Smooth muscle cell (in vitro differentiated cells): ENCODE results near the gene ANKS1B. TPM values are rescaled to one million over a fixed set of nuclear protein-coding genes. Genes with fewer than 3 reads are reported as not detected.

Source experiments
- DNase-seq: peaks from one replicate; lab custom pipeline; 2025; ENCODE audit not compliant: unreplicated experiment; lab: John Stamatoyannopoulos, UW
- H2AFZ ChIP-seq: fragments of 200-600 bp; sonication (generic); 2 replicates; pipeline ENCODE4 v1.6.0; 2016; ENCODE audit warnings: antibody characterized with exemption, low read depth, mild to moderate bottlenecking
- H3F3A ChIP-seq: fragments of 200-600 bp; sonication (generic); 2 replicates; pipeline ENCODE4 v1.6.0; 2017; ENCODE audit warnings: antibody characterized with exemption, low read depth
- H3K27ac ChIP-seq: fragments of 200-600 bp; sonication (generic); 2 replicates; pipeline ENCODE4 v1.5.1; 2016; ENCODE audit warnings: low read depth, mild to moderate bottlenecking
- H3K27me3 ChIP-seq: fragments of 200-600 bp; sonication (generic); 2 replicates; pipeline ENCODE4 v1.6.1; 2016; ENCODE audit warnings: low read depth, mild to moderate bottlenecking
- H3K36me3 ChIP-seq: fragments of 200-600 bp; sonication (generic); 2 replicates; pipeline ENCODE4 v1.5.1; 2016; ENCODE audit warnings: low read depth
- H3K4me1 ChIP-seq: fragments of 200-600 bp; sonication (generic); 2 replicates; pipeline ENCODE4 v1.5.1; 2016; ENCODE audit warnings: low read depth
- H3K4me2 ChIP-seq: fragments of 200-600 bp; sonication (generic); 2 replicates; pipeline ENCODE4 v1.6.0; 2016; ENCODE audit warnings: mild to moderate bottlenecking
- H3K4me3 ChIP-seq: fragments of 200-600 bp; sonication (generic); 2 replicates; pipeline ENCODE4 v1.5.1; 2016; ENCODE audit warnings: mild to moderate bottlenecking
- H3K79me2 ChIP-seq: fragments of 200-600 bp; sonication (generic); 2 replicates; pipeline ENCODE4 v1.6.0; 2016; ENCODE audit warnings: low read depth, mild to moderate bottlenecking
- H3K9ac ChIP-seq: fragments of 200-600 bp; sonication (generic); 2 replicates; pipeline ENCODE4 v1.6.0; 2016; ENCODE audit warnings: low read depth
- H3K9me3 ChIP-seq: fragments of 200-600 bp; sonication (generic); replicated peaks from 2 replicates; pipeline ENCODE4 v1.5.1; 2016; ENCODE audit warnings: low read depth
- H4K20me1 ChIP-seq: fragments of 200-600 bp; sonication (generic); 2 replicates; pipeline ENCODE4 v1.6.0; 2016; ENCODE audit warnings: low read depth
- CTCF ChIP-seq: fragments of 200-600 bp; sonication (generic); IDR thresholded peaks from 2 replicates; pipeline ENCODE4 v1.5.1; 2017; ENCODE audit warnings: borderline replicate concordance, mild to moderate bottlenecking, antibody characterized with exemption; ENCODE audit not compliant: insufficient read depth, poor library complexity, severe bottlenecking
- WGBS: methylation state at CpG from one replicate; pipeline ENCODE4 v1.1.7; 2016; ENCODE audit warnings: low lambda C conversion rate; 5-methylcytosine and 5-hydroxymethylcytosine counted together
- polyA plus RNA-seq: library from polyadenylated mRNA; unstranded; fragments of >200 nt; fragmentation: Nextera tagmentation; extraction: Ambion mirVana; gene quantifications from 2 replicates; pipeline ENCODE4 v1.2.1, GENCODE V29; 2016
- total RNA-seq: library from RNA; depleted of rRNA; stranded (reverse); fragments of >200 nt; gene quantifications from 2 replicates; pipeline ENCODE4 v1.2.3, GENCODE V29; 2014

Gene ANKS1B
- total and polyA plus RNA-seq, 2 experiments from 2014 or later: 0.47 to 7.3 TPM

DNA sequence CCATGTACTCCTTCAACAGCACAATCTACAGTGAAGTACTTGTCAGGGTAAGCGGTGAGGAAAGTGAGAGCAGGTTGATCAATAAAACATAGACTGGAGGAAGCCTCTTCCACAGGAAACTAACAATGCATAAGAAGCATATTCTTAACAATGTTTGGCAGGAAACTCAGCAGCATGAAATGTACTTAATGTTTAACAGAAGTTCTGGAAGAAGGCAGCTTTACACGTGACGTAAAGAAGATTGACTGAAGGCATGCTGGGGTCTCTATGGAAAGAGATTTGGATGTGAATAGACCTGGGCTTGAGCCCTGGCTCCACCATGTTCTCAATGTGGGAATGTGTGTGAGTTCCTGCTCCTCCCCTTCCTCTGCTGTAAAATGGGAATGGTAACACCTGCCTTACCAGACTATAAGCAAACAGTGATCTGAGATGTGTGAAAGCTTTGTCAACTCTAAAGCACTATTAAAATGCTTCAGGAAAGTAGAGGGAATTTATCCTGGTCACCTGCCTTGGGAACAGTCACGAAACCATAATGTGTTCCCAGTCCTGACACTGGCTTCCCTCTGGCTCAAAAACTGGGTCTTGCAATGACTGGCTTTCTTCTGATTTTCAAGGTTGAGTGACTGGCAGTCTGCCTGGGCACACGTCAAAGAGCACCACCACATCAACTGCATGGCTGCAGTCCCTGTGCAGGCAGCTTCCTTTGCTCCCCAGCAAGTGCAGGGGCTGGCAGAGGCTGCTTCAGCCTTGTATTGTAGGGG, 955.0 kb downstream of the ANKS1B start:
- Histone ChIP-seq H3K4me1 (no peaks in the 10 kb centered on the region), H3K79me2 (no peaks in the 10 kb centered on the region), H4K20me1 (no peaks in the 10 kb centered on the region), H3F3A (no peaks in the 10 kb centered on the region), H3K9me3 (no peaks in the 10 kb centered on the region), H3K9ac (no peak overlapping the region), H3K27ac (no peak overlapping the region), H3K4me2 (no peak overlapping the region), H3K4me3 (no peak overlapping the region), H3K27me3 (no peaks in the 10 kb centered on the region), H2AFZ (no peak overlapping the region), H3K36me3 (no peaks in the 10 kb centered on the region)
- 87% methylated on average over 5 of the region's 5 CpGs for WGBS
- no peak for DNase-seq
- no peak for TF ChIP-seq CTCF

- no peak for DNase-seq
- no peak overlapping the region for H3K4me2 ChIP-seq
- H3K79me2 ChIP-seq: no peaks in the 10 kb centered on the region
- H3K27me3 ChIP-seq: no peaks in the 10 kb centered on the region
- H4K20me1 ChIP-seq: no peaks in the 10 kb centered on the region
- H3K9ac ChIP-seq: no peak overlapping the region
- no peak for TF ChIP-seq CTCF
- H3K4me3 ChIP-seq: no peak overlapping the region
- H2AFZ ChIP-seq: no peak overlapping the region
- no peaks in the 10 kb centered on the region for H3K4me1 ChIP-seq
- H3K27ac ChIP-seq: no peak overlapping the region
- no peaks in the 10 kb centered on the region for H3F3A ChIP-seq
- 83% methylated on average over 2 of the region's 2 CpGs for WGBS
- H3K9me3 ChIP-seq: no peaks in the 10 kb centered on the region
- H3K36me3 ChIP-seq: no peaks in the 10 kb centered on the region
Measured at GRCh38 chr12:99027461-99027860, 957.3 kb downstream of the ANKS1B start.

DNA sequence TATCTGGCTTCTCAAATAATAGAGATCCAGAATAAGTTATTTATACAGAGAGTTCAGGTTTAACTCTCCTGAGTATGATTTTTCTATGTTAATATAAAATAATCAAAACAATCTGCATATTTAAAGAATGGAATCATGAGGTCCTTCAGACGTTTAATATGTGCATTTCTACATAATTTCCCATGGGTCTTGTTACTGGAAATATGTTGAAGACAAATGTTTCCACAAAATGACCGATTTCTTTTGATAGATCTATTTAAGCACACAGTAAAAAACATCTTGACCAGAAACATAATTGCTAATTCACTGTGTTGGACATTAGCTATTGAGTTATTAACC, 957.7 kb downstream of the ANKS1B start:
- no peaks in the 10 kb centered on the region for H3K4me1 ChIP-seq

More for the DNA sequence above, 957.7 kb downstream of the ANKS1B start:
- Histone ChIP-seq H3K36me3 (no peaks in the 10 kb centered on the region), H4K20me1 (no peaks in the 10 kb centered on the region), H2AFZ (no peak overlapping the region), H3K27me3 (no peaks in the 10 kb centered on the region), H3F3A (no peaks in the 10 kb centered on the region), H3K27ac (no peak overlapping the region), H3K9me3 (no peaks in the 10 kb centered on the region), H3K4me2 (no peak overlapping the region), H3K9ac (no peak overlapping the region), H3K4me3 (no peak overlapping the region), H3K79me2 (no peaks in the 10 kb centered on the region)
- no peak for DNase-seq
- no peak for TF ChIP-seq CTCF
- 65% methylated on average over 2 of the region's 2 CpGs for WGBS
